RPMI8226 (cell line): ENCODE data around the gene BLOC1S1.
A peak's percentile ranks its signal among the peaks of the same experiment; 100 is the strongest.

Source experiments
- DNase-seq: peaks from one replicate; pipeline ENCODE4 v3.0.0-alpha.2; 2015

BLOC1S1 gene

DNA sequence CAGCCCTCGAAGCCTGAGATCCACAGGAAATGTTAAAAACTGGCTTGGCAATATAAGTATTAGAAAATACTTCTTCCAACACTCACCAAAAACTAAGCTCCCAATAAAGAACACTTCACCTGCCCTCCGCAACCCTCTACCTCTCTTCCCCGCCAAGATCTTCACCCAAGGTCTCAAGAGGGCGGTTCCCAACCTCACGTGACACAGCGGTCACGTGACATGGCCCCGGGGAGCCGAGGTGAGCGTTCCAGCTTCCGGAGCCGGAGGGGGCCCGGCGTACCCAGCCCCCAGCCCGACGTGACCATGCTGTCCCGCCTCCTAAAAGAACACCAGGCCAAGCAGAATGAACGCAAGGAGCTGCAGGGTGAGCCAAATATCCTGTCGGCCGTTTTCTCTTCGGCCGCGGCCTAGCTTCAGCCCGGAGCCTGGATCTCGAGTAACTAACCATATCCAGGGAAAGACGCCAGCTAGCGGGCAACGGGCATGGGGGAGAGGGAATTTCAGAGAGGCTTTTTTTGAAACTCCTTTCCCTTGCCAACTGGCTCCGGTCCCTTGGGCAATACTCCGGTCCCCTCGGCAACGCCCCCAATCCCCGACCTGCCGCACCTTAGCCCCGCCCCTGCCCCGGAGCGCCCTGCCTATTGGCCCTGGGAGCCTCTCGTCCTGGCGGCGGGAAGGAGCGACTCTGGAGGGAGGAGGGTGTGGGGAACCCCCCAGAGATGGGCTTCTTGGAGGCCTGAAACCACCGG lies at the start of gene BLOC1S1:
Gene BLOC1S1 (plus strand): TSS at position 214 of the 749 bp plus-strand sequence. CDS start 6 bp downstream, at position 220.
- DNase-seq = peak; percentile 97

DNA sequence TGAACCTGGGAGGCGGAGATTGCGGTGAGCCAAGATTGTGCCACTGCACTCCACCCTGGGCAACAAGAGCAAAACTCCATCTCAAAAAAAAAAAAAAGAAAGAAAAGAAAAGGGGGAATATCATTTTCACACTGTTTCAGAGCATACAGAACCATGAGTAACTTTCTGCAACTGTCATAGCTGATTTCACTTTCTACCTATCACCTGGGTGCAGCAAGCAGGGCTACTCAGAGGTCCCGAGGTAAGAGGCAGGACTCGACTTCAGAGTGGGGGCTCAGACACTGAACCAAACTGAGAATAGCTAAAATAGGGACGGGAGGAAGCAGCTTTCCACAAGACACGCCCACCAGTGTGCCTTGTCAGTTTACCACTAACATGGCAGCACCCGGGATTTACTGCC lies 49.3 kb upstream of the BLOC1S1 start:
- no peak for DNase-seq

DNA sequence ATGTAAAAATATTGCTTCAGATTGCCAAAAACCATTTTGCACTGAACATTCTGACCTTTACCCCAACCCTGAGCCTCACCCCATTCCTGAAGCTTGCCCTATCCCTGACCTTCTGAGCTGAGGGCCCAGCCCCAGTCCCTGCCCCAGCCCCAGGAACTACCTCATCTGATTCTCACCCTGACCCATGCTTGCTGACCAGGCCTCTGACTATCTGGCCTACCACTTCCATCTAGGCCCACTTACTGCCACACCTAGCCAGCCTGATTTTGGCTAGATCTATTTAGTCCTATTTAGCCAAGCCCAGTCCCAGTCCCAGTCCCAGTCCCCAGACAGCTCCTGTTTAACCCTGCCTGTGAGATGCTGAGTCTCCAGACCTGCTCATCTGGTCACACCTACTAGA lies 45.6 kb upstream of the BLOC1S1 start:
- DNase-seq = no peak

DNA sequence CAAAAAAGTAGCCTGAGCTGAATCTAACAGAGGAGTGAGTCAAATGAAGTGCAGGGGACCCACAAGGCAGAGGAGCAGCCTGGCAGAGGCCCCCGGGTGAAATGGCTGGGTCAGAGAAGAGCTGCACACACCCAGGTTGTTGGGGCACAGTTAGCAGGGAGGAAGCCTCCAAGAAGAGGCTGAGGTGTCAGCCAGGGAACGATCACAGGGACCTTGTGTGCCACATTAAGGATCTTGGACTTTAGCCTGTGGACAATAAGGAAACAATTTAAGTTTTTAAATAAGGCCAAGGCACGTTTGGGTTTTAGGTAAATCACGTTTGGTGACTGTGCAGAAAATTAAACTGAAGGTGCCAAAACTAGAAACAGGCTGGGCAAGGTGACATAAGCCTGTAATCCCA lies 44.1 kb upstream of the BLOC1S1 start:
- no peak for DNase-seq

DNA sequence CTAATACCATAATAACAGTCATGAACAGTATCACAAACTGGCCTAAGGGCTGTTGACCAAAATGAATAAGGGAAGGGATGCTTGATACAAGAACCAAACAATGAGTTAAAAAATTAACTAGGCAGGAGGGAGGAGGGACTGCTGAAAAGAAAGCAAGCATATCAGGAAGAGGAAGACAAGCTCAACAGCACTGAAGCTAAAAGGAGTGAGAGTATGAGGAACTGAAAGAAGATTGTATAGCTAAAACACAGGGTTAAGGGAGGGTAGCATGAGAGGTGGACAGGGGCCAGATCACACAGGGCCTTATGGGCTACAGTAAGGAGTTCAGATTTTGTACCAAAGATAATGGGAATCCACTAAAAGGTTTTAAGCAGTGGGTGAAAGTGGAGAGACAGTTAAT lies 42.2 kb upstream of the BLOC1S1 start:
- peak; percentile 75 for DNase-seq

DNA sequence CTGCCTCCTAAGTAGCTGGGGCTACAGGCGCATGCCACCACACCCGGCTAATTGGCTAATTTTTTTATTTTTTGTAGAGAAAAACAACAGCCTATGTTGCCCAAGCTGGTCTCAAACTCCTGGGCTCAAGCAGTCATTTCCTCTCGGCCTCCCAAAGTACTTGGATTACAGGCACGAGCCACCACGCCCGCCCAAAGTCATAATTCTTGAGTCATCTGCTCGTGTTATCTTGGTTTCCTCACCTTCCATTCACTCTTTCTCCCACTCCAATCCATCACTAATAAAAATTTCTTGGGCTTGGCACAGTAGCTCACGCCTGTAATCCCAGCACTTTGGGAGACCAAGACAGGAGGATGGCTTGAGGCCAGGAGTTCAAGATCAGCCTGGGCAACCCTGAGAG lies 40.2 kb upstream of the BLOC1S1 start:
- no peak for DNase-seq

DNA sequence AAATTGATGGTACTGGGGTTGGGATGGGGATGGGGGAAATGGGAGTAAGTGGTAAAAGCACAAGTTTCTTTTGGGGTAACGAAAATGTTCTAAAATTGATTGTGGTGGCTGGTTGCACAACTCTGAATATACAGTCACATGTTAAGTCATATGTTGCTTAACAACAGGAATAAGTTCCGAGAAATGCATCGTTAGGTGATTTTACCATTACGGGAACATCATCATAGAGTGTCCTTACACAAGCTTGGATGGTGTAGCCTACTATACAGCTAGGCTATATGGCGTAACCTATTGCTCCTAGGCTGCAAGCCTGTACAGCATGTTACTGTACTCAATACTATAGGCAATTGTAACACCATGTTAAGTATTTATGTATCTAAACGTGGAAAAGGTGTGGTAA lies 39.1 kb upstream of the BLOC1S1 start:
- no peak for DNase-seq

DNA sequence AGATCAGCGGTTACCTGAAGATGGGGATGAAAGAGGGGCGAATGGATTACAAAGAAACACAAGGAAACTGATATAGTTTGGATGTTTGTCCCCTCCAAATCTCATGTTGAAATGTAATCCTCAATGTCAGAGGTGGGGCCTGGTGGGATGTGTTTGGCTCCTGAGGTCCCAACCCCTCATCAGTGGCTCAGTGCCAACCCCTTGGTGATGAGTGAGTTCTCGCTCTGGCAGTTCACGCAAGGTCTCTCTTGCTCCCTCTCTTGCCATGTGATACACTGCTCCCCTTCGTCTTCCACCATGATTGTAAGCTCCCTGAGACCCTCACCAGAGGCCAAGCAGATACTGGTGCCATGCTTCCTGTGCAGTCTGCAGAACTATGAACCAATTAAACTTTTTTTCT lies 36.2 kb upstream of the BLOC1S1 start:
- no peak for DNase-seq

DNA sequence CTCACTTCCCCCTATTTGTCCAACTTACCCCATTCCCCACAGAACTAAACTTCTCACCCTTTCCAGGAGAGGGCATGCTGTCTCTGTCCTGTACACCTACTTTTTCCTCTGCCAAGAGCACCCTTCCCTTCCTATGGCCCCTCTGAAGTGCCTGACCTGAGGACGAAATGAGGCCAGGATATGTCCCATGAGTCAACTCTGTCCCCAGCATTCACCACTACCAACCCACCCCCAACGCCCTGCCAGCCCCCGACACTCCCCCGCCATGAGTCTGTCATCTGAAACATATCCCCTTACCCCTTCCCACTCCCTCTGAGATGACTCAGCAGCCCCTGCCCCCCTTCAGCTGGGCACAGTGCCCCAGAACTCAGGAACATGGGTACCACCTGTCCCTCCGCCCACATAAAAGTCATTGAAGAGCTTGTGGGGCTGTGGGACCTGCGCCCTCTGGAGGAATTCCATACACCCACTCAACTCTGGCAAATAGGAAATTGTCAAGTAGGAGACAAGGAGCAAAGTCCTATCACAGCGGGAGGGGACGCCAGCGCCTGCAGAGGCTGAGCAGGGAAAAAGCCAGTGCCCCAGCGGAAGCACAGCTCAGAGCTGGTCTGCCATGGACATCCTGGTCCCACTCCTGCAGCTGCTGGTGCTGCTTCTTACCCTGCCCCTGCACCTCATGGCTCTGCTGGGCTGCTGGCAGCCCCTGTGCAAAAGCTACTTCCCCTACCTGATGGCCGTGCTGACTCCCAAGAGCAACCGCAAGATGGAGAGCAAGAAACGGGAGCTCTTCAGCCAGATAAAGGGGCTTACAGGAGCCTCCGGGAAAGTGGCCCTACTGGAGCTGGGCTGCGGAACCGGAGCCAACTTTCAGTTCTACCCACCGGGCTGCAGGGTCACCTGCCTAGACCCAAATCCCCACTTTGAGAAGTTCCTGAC lies 34.4 kb upstream of the BLOC1S1 start:
- peak; percentile 46 for DNase-seq

DNA sequence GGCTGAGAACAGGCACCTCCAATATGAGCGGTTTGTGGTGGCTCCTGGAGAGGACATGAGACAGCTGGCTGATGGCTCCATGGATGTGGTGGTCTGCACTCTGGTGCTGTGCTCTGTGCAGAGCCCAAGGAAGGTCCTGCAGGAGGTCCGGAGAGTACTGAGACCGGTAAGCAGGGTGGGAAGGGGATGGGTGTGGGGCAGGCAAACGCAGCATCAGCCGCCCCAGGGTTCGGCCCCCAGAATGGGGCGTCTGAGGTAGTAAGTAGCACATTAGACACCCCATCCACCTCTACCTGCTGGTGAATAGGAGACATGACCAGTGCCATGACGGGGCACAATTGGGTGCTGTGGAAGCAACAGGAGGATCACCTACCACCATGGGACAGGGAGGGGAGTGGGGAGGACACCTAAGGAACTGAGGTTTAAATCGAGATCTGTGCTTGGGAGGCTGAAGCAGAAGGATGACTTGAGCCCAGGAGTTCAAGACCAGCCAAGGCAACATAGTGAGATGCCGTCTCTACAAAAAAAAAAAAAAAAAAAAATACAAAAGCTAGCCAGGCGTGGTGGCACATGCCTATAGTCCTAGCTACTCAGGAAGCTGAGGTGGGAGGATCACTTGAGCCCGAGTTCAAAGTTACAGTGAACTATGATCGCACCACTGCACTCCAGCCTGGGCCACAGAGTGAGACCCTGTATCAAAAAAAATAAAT lies 33.6 kb upstream of the BLOC1S1 start:
- DNase-seq = no peak

DNA sequence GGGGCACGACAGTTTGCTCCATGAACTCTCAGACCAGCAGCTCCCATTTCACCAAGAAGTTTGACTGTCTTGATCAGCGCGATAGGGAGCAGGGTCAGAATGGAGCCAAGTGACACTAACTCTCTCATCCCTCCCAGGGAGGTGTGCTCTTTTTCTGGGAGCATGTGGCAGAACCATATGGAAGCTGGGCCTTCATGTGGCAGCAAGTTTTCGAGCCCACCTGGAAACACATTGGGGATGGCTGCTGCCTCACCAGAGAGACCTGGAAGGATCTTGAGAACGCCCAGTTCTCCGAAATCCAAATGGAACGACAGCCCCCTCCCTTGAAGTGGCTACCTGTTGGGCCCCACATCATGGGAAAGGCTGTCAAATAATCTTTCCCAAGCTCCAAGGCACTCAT lies 32.2 kb upstream of the BLOC1S1 start:
- no peak for DNase-seq

DNA sequence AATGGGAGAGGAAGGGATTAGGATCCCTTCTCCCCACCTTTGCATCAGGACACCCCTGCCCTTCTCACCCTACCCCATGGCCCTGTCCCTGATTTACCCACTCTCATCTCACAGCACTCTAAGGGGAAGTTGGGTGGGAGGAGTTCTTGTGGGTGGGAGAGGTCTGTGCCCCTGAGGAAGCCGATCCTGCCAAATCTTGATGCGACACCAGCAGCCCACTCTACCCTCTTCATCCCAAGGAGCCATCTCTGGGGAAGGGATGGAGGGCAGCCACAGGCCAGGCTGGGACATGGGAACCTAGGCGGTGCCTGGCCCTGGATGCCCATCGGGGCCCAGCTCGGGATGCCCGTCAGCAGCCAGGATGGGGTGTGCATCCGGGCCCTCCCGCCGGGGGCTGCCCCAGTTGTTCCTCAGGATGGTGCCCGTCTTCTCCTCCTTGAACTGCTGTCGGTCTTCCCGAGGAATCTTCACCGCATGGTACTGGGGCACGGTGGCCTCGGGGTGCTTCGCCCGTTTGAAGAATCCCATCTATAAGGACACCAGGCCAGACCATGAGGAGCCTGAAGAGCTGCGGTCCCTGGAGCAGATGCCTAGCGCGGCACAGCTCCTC lies 31.0 kb upstream of the BLOC1S1 start:
- DNase-seq = no peak

DNA sequence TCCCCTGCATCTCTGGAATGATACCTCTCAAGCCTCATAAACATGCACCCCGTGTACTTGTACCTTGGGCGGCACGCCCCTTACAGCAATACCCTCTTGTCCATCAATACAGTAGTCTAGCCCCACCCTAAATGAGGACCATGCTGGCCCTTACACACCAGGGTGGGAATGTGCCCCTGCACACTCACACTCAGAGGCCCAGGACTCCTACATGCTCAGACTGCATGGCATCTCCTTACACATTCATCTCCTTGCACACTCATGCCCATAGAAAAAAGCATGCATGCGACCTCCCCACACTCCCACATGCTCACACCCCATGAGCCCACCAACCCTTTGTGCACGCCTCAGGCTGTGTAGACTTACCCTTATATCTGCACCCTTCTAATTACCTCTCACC lies 30.2 kb upstream of the BLOC1S1 start:
- no peak for DNase-seq

DNA sequence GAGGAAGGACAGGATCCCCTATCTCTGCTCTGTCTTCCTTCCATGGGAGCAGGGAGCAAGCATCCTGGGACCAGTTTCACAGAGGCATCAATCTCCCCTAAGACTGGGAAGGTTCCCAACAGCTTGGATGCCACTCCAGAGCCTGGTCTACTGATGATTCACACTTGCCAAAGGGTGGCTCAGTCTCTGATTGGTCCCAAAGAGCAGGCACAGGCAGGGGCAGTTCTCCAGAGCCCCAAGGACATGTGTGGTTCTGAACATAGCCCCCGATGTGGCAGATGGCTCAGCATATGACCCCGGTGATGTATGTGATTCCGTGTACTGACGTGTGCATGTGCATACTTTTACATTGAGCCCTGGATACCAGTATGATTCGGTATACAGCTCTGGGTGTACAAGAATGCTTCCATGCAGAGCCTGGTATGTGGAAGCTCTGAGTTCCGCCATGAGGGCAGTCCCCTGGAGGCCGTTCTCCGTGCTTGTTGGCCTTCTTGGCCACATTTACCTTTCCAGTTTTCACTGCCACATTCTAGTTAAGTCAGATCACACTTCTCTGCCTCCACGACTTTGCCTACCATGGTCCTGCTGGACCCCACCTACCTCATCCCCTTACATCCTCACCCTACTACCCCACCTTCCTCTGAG lies 29.4 kb upstream of the BLOC1S1 start:
- DNase-seq = no peak

DNA sequence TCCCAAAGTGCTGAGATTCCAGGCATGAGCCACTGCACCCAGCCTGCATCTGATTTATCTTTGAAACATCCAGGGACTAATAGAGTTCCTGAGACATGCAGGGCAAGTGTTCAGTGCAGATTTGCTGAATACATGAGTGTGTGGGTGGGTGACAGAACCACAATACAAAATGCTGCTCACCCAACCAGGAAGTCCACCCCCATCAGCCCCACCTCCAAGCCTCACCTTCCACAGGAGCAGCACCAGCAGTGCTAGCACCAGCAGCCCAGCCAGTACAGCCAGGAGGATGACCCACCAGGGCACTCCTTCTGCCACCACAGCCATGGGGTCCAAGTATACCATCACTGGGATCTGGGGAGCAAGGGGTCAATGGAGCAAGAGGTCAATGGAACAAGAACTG lies 28.1 kb upstream of the BLOC1S1 start:
- DNase-seq = no peak

DNA sequence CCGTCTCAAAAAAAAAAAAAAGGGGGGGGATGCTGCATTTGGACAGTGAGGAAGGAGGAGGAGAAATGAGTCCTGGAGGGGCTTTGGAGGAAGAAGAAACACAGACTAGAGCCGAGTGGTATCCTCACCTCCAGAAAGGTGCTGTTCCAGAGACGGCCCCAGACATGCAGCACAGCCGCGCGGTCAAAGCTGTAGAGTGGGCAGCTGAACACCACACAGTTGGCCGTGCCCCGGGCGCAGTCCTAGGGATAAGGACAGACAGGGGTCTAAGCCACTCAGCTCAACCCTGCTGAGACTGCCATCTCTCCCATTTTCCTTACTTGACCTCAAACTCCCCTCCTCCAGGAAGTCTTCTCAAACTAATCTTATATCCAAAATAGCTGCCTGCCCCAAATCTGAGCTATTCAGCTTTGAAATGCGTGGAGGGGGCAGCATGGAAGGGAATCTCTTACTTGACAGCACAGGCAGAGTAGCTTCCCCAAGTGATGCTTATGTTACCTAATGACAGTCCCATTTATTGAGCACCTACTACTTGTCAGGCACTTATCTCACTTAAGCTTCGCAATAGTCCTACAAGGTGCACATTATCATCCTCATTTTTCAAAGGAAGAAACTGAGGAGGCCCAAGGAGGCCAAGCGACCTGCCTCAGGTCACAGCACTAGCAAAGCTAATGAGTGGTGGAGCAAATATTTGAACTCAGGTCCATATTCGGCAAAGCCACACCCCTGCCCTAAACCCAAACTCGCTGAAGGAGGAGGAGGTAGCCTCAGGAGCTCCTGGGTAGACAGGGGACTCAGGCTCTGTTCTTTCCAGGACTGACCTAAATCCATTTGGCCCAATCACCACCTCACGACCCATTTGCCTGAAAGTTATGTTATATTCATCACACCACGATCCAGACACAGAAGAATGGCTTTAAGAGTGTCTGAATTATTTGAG lies 26.9 kb upstream of the BLOC1S1 start:
- no peak for DNase-seq

DNA sequence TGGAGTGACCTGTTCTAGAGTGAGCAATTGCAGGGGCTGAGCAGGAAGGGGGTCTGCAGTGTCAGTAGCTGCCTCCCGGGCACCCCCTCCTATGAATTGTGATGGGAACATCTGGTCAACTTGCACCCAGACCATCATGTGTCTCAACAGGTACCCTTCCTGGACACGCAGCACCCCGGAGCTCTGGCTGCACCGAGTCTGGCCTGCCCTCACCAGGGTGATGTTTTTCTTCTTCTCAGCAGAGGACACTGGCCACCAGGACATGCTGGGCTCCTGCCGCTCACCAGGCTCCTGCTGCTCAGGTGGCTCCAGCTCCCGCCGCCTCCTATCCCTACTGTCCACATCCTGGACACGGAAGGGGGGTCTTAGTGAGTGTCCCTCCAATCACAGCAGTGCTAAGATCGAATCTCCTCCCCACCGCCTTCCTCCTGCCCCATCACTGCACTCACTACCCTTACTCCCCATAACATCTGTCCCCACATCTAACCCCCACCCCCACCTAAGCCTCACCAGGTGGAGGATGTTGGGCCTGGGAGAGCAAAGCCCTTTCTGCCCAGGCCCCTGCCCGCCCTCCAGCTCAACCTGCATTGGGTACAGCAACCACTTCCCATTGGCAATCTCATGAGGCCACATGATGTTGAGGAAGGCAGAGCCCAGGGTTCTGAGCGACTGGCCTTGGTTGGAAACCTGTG lies 23.1 kb upstream of the BLOC1S1 start:
- DNase-seq = no peak

DNA sequence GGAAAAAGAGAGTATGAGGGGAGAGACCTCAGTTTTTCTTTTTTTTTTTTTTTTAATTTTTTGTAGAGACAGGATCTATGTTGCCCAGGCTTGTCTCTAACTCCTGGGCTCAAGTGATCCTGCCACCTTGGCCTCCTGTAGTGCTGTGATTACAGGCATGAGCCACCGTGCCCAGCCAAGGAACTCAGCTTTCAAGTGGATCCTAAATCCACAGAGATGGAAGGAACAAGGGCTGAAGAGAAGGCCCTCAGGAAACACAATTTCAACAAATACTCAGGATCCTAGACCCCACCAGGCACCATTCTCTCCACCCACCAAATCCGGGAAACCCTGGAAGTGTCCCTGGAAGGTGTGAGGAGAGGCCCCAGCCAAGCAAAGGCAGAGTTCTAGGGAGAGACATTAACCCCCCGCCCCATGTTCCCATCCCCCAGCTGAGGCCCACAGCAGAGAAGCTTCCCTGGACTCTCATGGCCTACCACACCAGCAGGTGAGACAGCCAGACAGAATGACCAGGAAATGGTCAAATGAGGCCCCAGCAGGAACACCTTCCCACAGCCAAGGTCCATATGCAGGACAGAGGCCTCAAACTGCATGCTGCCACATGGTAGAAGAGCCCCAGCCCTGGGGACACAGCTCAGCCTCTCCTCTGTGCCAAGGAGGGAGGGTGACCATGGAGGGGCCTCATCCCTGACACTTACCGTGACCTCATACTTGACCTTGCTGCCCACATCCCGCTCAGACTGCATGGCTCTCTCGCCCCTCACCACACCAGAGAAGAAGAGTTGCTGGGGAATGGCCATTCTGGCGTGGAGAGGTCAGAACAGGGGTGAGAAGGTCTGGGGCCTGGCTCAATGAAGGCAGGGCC lies 22.3 kb upstream of the BLOC1S1 start:
- no peak for DNase-seq

DNA sequence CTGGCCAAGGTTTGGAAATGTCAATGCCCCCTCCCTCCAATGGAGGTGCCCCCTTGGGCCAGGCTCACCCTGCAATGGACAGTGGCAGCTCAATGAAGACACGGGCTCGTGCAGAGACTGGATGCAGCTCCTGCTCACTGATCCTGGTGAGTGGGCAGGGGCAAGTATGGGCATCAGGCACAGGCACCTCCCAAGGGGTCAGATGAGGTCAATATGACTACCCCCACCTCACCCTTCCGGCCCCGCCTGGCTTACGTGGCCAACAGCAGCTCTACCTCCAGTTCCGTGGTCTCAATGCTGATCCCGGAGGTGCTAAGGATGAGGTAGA lies 21.7 kb upstream of the BLOC1S1 start:
- DNase-seq = no peak

DNA sequence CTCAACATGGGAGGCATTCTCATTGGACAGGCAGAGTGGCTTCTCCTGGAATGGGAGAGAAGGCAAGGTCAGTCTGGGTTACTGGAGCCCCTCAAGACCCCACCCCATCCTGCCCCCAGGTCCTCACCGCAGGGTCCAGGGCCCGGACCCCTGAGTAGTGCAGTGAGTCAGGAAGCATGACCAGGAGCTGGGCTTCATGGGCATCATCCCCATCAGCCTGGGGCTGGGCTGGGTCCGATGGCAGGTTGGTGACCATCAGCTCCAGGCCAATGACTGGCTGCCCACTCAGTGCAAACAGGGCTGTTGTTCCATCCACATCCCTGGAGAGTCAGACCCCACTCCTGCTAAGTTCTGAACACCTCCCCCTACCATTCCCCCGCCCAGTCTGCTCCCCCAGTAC lies 21.2 kb upstream of the BLOC1S1 start:
- DNase-seq = no peak
